Measurements from ENCODE around the gene CWC27. TPM values are rescaled to one million over a fixed set of nuclear protein-coding genes. Genes with fewer than 3 reads are reported as not detected.

The CWC27 gene
- total and polyA plus RNA-seq, 2 donors from 2014 or later: 16.5 to 17.3 TPM

- Histone ChIP-seq H3K4me3 (ENCODE audit: low read length in 3 of 3) (no peak overlapping the region), H3K9me3 (ENCODE audit: control insufficient read depth in 2 of 3, insufficient read depth in 1 of 3, low read length in 3 of 3) (peaks cover 0 to 8% (median 5%) of the 10 kb centered on the region in 3 donors), H3K27ac (ENCODE audit: low read depth in 2 of 2, low read length in 2 of 2) (no peak overlapping the region), H3K9ac (ENCODE audit: low read length in 3 of 3) (no peak overlapping the region), H3K36me3 (ENCODE audit: control insufficient read depth in 2 of 3, insufficient read depth in 3 of 3, low read length in 3 of 3) (no peaks in the 10 kb centered on the region), H3K4me1 (ENCODE audit: control insufficient read depth in 2 of 3, insufficient read depth in 2 of 3, low read depth in 1 of 3, low read length in 3 of 3) (no peaks in the 10 kb centered on the region), H3K27me3 (ENCODE audit: control insufficient read depth, insufficient read depth, low read length) (no peaks in the 10 kb centered on the region)
- intact Hi-C loops (cut with DNase I): no loop called here
- FAIRE-seq: no peak
- TF ChIP-seq, protein P1, sequence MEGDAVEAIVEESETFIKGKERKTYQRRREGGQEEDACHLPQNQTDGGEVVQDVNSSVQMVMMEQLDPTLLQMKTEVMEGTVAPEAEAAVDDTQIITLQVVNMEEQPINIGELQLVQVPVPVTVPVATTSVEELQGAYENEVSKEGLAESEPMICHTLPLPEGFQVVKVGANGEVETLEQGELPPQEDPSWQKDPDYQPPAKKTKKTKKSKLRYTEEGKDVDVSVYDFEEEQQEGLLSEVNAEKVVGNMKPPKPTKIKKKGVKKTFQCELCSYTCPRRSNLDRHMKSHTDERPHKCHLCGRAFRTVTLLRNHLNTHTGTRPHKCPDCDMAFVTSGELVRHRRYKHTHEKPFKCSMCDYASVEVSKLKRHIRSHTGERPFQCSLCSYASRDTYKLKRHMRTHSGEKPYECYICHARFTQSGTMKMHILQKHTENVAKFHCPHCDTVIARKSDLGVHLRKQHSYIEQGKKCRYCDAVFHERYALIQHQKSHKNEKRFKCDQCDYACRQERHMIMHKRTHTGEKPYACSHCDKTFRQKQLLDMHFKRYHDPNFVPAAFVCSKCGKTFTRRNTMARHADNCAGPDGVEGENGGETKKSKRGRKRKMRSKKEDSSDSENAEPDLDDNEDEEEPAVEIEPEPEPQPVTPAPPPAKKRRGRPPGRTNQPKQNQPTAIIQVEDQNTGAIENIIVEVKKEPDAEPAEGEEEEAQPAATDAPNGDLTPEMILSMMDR (IDR thresholded peaks at IDR 0.05; ENCODE audit: borderline replicate concordance, extremely low read depth, insufficient read depth): no peak
- no peak for DNase-seq
Observed at GRCh38 chr5:64963278-64963677, 194.5 kb downstream of the CWC27 start.

- H3K36me3 ChIP-seq (ENCODE audit: control insufficient read depth in 2 of 3, insufficient read depth in 3 of 3, low read length in 3 of 3): no peaks in the 10 kb centered on the region
- TF ChIP-seq, protein P1 (IDR thresholded peaks at IDR 0.05; ENCODE audit: borderline replicate concordance, extremely low read depth, insufficient read depth): no peak
- intact Hi-C loops (cut with DNase I): no loop called here
- H3K9ac ChIP-seq (ENCODE audit: low read length in 3 of 3): no peak overlapping the region
- H3K4me1 ChIP-seq (ENCODE audit: control insufficient read depth in 2 of 3, insufficient read depth in 2 of 3, low read depth in 1 of 3, low read length in 3 of 3): no peaks in the 10 kb centered on the region
- peaks cover 0 to 4% (median 0%) of the 10 kb centered on the region in 3 donors for H3K9me3 ChIP-seq (ENCODE audit: control insufficient read depth in 2 of 3, insufficient read depth in 1 of 3, low read length in 3 of 3)
- no peak overlapping the region for H3K4me3 ChIP-seq (ENCODE audit: low read length in 3 of 3)
- no peak for FAIRE-seq
- no peaks in the 10 kb centered on the region for H3K27me3 ChIP-seq (ENCODE audit: control insufficient read depth, insufficient read depth, low read length)
- no peak for DNase-seq
- H3K27ac ChIP-seq (ENCODE audit: low read depth in 2 of 2, low read length in 2 of 2): no peak overlapping the region
Observed at GRCh38 chr5:64968591-64969110, 199.9 kb downstream of the CWC27 start.

GRCh38 chr5:64969578-64969977, 200.8 kb downstream of the CWC27 start:
- no peak overlapping the region for H3K9ac ChIP-seq (ENCODE audit: low read length in 3 of 3)
- H3K27ac ChIP-seq (ENCODE audit: low read depth in 2 of 2, low read length in 2 of 2): no peak overlapping the region
- H3K4me3 ChIP-seq (ENCODE audit: low read length in 3 of 3): no peak overlapping the region
- no peaks in the 10 kb centered on the region for H3K36me3 ChIP-seq (ENCODE audit: control insufficient read depth in 2 of 3, insufficient read depth in 3 of 3, low read length in 3 of 3)
- intact Hi-C loops (cut with DNase I): no loop called here
- FAIRE-seq (no peak), DNase-seq (no peak)
- no peaks in the 10 kb centered on the region for H3K9me3 ChIP-seq (ENCODE audit: control insufficient read depth in 2 of 3, insufficient read depth in 1 of 3, low read length in 3 of 3)
- TF ChIP-seq, protein P1 (IDR thresholded peaks at IDR 0.05; ENCODE audit: borderline replicate concordance, extremely low read depth, insufficient read depth): no peak
- H3K27me3 ChIP-seq (ENCODE audit: control insufficient read depth, insufficient read depth, low read length): no peaks in the 10 kb centered on the region
- H3K4me1 ChIP-seq (ENCODE audit: control insufficient read depth in 2 of 3, insufficient read depth in 2 of 3, low read depth in 1 of 3, low read length in 3 of 3): no peaks in the 10 kb centered on the region

DNA sequence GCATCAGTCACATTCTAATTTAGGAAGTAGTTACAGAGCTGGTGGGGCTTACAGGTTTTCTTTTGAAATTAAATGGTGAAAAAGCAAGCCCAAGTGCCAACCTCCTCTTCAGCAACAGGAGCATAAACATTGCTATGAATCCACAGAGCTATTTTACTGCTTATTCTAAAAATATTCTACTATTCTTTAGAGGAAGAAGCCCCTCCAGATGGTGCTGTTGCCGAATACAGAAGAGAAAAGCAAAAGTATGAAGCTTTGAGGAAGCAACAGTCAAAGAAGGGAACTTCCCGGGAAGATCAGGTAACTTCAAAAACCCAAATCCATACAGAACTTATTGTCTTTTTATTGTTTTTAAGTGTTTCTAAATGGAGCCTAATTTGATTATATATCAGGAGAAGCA, 202.8 kb downstream of the CWC27 start:
- Histone ChIP-seq H3K36me3 (ENCODE audit: control insufficient read depth in 2 of 3, insufficient read depth in 3 of 3, low read length in 3 of 3) (no peaks in the 10 kb centered on the region), H3K27me3 (ENCODE audit: control insufficient read depth, insufficient read depth, low read length) (no peaks in the 10 kb centered on the region), H3K4me1 (ENCODE audit: control insufficient read depth in 2 of 3, insufficient read depth in 2 of 3, low read depth in 1 of 3, low read length in 3 of 3) (no peaks in the 10 kb centered on the region), H3K9me3 (ENCODE audit: control insufficient read depth in 2 of 3, insufficient read depth in 1 of 3, low read length in 3 of 3) (no peaks in the 10 kb centered on the region), H3K9ac (ENCODE audit: low read length in 3 of 3) (no peak overlapping the region), H3K4me3 (ENCODE audit: low read length in 3 of 3) (no peak overlapping the region), H3K27ac (ENCODE audit: low read depth in 2 of 2, low read length in 2 of 2) (no peak overlapping the region)
- DNase-seq (peak in 1 of 5 donors; percentile 24), FAIRE-seq (no peak)
- intact Hi-C loops (cut with DNase I): no loop called here
- TF ChIP-seq, protein P1 (IDR thresholded peaks at IDR 0.05; ENCODE audit: borderline replicate concordance, extremely low read depth, insufficient read depth): no peak

Data from kidney (tissue), 14 donors.